GM12878 (cell line): Measurements from ENCODE around the gene HOTAIR. TPM values are rescaled to one million over a fixed set of nuclear protein-coding genes. Genes with fewer than 3 reads are reported as not detected.

ENCODE experiments used
- CBX5 ChIP-seq: sonication (generic); IDR thresholded peaks from 2 replicates; pipeline ENCODE4 v1.6.1; 2016; ENCODE audit warnings: low read depth, moderate library complexity, mild to moderate bottlenecking, inconsistent platforms
- CEBPB ChIP-seq, 2 experiments: fragments of 150-350 bp in 1 of 2; IDR thresholded peaks; 2 replicates each; pipeline ENCODE4 v1.6.1; 2012 to 2014; ENCODE audit warnings: low read depth in 2 of 2, low read length in 2 of 2, borderline replicate concordance in 1 of 2, inconsistent platforms in 1 of 2
- CHD2 ChIP-seq: IDR thresholded peaks from 2 replicates; pipeline ENCODE4 v1.6.1; 2011; ENCODE audit warnings: low read depth, low read length, improper control_type of control experiment, borderline replicate concordance
- CHD4 ChIP-seq: fragments of 200-600 bp; sonication (generic); IDR thresholded peaks from 2 replicates; pipeline ENCODE4 v1.6.1; 2016; ENCODE audit warnings: mild to moderate bottlenecking
- DPF2 ChIP-seq: fragments of 450-650 bp; IDR thresholded peaks from 2 replicates; pipeline ENCODE4 v1.6.1; 2017; ENCODE audit warnings: mild to moderate bottlenecking
- ETV6 ChIP-seq, 2 experiments: fragments of 450-650 bp in 1 of 2; IDR thresholded peaks in 1 of 2; conservative IDR thresholded peaks in 1 of 2; 2 replicates each; pipeline ENCODE4 v1.6.1; 2014; ENCODE audit warnings: antibody characterized with exemption in 1 of 2, borderline replicate concordance in 1 of 2, low read depth in 1 of 2, mild to moderate bottlenecking in 1 of 2, moderate library complexity in 1 of 2
- FOS ChIP-seq: IDR thresholded peaks from 3 replicates; pipeline ENCODE4 v1.6.1; 2011; ENCODE audit warnings: borderline replicate concordance; ENCODE audit not compliant: insufficient read length; ENCODE audit errors: extremely low read depth
- GABPA ChIP-seq: IDR thresholded peaks from 2 replicates; pipeline ENCODE4 v1.6.1; 2014; ENCODE audit warnings: antibody characterized with exemption, low read depth, mild to moderate bottlenecking, inconsistent platforms
- HDGF ChIP-seq: fragments of 450-650 bp; IDR thresholded peaks from 2 replicates; pipeline ENCODE4 v1.6.1; 2016; ENCODE audit warnings: antibody characterized with exemption
- KDM1A ChIP-seq: fragments of 200-600 bp; sonication (generic); IDR thresholded peaks from 2 replicates; pipeline ENCODE4 v1.6.1; 2016; ENCODE audit warnings: borderline replicate concordance
- MEF2A ChIP-seq: IDR thresholded peaks from 2 replicates; pipeline ENCODE4 v1.6.1; 2011; ENCODE audit warnings: low read depth, mild to moderate bottlenecking, low read length, moderate library complexity; ENCODE audit not compliant: insufficient read depth
- NR2C1 ChIP-seq: fragments of 450-650 bp; IDR thresholded peaks from 2 replicates; pipeline ENCODE4 v1.6.1; 2017; ENCODE audit warnings: antibody characterized with exemption, mild to moderate bottlenecking, moderate library complexity
- PRDM15 ChIP-seq: fragments of 450-650 bp; formaldehyde crosslinking; IDR thresholded peaks from 2 replicates; pipeline ENCODE4 v1.4.0; 2020; ENCODE audit warnings: mild to moderate bottlenecking, moderate library complexity
- RB1 ChIP-seq: fragments of 450-650 bp; formaldehyde crosslinking; IDR thresholded peaks from 2 replicates; pipeline ENCODE4 v1.6.1; 2017; ENCODE audit warnings: mild to moderate bottlenecking, borderline replicate concordance
- SKIL ChIP-seq: fragments of 450-650 bp; IDR thresholded peaks from 2 replicates; pipeline ENCODE4 v1.6.1; 2017; ENCODE audit warnings: mild to moderate bottlenecking, low read depth, inconsistent platforms; ENCODE audit not compliant: poor library complexity, severe bottlenecking
- TCF12 ChIP-seq: IDR thresholded peaks from 2 replicates; pipeline ENCODE4 v1.6.1; 2011; ENCODE audit warnings: low read depth, mild to moderate bottlenecking, low read length
- ZNF622 ChIP-seq: fragments of 450-650 bp; IDR thresholded peaks from 2 replicates; pipeline ENCODE4 v1.6.1; 2017; ENCODE audit warnings: mild to moderate bottlenecking, inconsistent platforms
- polyA plus RNA-seq, 11 experiments: library from polyadenylated mRNA; depleted of rRNA in 4 of 11; unstranded in 6 of 11; stranded (reverse) in 5 of 11; fragments of >200 nt; fragmentation: Nextera tagmentation in 4 of 11; fragmentation: Illumina TruSeq in 1 of 11; extraction: Ambion mirVana in 4 of 11; extraction: Trizol in 1 of 11; gene quantifications; 1 replicate in 1 of 11; 2 replicates in 10 of 11; pipeline versions ENCODE4 v1.2.1 to v1.2.3, GENCODE V29; 2011 to 2016; ENCODE audit warnings: inconsistent platforms in 2 of 11, missing spikeins in 2 of 11, low read depth in 1 of 11
- total RNA-seq, 4 experiments: library from RNA; depleted of rRNA in 3 of 4; stranded (reverse); fragments of >200 nt in 3 of 4; fragmentation: Illumina TruSeq in 1 of 4; extraction: Trizol in 1 of 4; gene quantifications; 2 replicates each; pipeline versions ENCODE4 v1.2.1 to v1.2.3, GENCODE V29; 2013 to 2021
- TF ChIP-seq, protein P1 (sequence below): fragments of 450-650 bp; IDR thresholded peaks from 2 replicates; pipeline ENCODE4 v1.6.1; 2016; ENCODE audit warnings: mild to moderate bottlenecking
- TF ChIP-seq, protein P2 (sequence below): fragments of 450-650 bp; IDR thresholded peaks from 2 replicates; pipeline ENCODE4 v1.6.1; 2016; ENCODE audit warnings: mild to moderate bottlenecking

Gene HOTAIR
- total and polyA plus RNA-seq, 10 of the 15 experiments (the other 5 are each of a cell fraction or from before 2014, with no cell fraction given): not detected

DNA sequence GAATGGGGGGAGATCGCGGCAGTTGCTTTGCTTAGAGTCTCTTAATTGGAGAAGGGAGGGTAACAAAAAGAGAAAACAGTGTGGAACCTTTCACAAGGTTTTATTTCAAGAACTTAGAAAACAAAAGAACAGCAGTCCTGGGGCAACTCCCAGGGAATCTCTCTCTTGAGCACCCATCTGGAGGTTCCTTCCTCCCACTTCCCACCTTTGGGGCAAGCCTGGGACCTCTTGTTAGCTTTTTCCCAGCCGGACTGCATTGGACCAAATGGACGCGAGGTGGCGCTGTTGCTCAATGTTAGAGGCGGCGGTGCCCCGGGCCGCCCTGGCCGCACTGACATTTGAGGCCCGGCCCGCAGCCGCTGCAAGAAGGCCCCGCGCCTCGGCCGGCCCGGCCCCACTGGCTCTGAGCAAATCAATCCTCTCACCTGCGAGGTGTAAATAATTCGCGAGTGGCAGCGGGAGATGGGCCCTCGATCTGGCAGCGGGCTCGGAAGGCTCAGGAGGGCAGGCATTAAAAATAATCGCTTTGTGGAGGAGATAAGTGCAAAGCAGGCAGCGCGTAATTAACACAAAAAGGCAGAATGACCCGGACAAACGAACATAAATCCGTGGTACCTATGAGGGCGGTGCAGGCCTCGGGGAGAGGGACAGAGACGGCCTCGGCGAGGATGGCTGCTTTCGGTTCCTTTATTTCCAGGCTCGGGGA lies 31.3 kb upstream of the HOTAIR start (continued):
- TF ChIP-seq, protein P1, sequence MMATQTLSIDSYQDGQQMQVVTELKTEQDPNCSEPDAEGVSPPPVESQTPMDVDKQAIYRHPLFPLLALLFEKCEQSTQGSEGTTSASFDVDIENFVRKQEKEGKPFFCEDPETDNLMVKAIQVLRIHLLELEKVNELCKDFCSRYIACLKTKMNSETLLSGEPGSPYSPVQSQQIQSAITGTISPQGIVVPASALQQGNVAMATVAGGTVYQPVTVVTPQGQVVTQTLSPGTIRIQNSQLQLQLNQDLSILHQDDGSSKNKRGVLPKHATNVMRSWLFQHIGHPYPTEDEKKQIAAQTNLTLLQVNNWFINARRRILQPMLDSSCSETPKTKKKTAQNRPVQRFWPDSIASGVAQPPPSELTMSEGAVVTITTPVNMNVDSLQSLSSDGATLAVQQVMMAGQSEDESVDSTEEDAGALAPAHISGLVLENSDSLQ: peak; percentile 46
- TF ChIP-seq PRDM15 (CRISPR knock-in tag): no peak
- no peak for TF ChIP-seq CEBPB (IDR thresholded peaks at IDR 0.05; ENCODE audit: borderline replicate concordance in 1 of 2, low read depth in 2 of 2, low read length in 2 of 2)
- no peak for TF ChIP-seq ETV6 (conservative IDR thresholded peaks at IDR 0.05 in 1 of 2, IDR thresholded peaks at IDR 0.05 in 1 of 2; ENCODE audit: borderline replicate concordance in 1 of 2, low read depth in 1 of 2)
- TF ChIP-seq, protein P2, sequence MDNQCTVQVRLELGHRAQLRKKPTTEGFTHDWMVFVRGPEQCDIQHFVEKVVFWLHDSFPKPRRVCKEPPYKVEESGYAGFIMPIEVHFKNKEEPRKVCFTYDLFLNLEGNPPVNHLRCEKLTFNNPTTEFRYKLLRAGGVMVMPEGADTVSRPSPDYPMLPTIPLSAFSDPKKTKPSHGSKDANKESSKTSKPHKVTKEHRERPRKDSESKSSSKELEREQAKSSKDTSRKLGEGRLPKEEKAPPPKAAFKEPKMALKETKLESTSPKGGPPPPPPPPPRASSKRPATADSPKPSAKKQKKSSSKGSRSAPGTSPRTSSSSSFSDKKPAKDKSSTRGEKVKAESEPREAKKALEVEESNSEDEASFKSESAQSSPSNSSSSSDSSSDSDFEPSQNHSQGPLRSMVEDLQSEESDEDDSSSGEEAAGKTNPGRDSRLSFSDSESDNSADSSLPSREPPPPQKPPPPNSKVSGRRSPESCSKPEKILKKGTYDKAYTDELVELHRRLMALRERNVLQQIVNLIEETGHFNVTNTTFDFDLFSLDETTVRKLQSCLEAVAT: peak; percentile 47; the same call in 1 of the 2 replicates
- TF ChIP-seq FOS: no peak
- no peak for TF ChIP-seq MEF2A
- no peak for TF ChIP-seq CHD2
- no peak for TF ChIP-seq HDGF
- TF ChIP-seq TCF12: no peak
- peak; percentile 68; the same call in 1 of the 2 replicates for TF ChIP-seq DPF2
- TF ChIP-seq ZNF622: no peak
- TF ChIP-seq RB1: peak; percentile 88; the same call in 1 of the 2 replicates
- TF ChIP-seq NR2C1: no peak
- TF ChIP-seq KDM1A: no peak
- TF ChIP-seq GABPA: no peak
- no peak for TF ChIP-seq SKIL
- TF ChIP-seq CHD4: no peak
- no peak for TF ChIP-seq CBX5
